ENCODE data around the gene PLPP7.
A peak's percentile ranks its signal among the peaks of the same experiment; 100 is the strongest.
"Not testable (repeated sequence)": the region's sequence is repeated elsewhere in the genome, so short reads cannot be mapped to it uniquely, and the experiment has no call there.

PLPP7 gene

GRCh38 chr9:131289301-131290035 lies at the start of gene PLPP7:
Gene PLPP7 (plus strand): TSS chr9:131289723. CDS start chr9:131289998, 275 bp downstream.
- no peak for DNase-seq

DNA sequence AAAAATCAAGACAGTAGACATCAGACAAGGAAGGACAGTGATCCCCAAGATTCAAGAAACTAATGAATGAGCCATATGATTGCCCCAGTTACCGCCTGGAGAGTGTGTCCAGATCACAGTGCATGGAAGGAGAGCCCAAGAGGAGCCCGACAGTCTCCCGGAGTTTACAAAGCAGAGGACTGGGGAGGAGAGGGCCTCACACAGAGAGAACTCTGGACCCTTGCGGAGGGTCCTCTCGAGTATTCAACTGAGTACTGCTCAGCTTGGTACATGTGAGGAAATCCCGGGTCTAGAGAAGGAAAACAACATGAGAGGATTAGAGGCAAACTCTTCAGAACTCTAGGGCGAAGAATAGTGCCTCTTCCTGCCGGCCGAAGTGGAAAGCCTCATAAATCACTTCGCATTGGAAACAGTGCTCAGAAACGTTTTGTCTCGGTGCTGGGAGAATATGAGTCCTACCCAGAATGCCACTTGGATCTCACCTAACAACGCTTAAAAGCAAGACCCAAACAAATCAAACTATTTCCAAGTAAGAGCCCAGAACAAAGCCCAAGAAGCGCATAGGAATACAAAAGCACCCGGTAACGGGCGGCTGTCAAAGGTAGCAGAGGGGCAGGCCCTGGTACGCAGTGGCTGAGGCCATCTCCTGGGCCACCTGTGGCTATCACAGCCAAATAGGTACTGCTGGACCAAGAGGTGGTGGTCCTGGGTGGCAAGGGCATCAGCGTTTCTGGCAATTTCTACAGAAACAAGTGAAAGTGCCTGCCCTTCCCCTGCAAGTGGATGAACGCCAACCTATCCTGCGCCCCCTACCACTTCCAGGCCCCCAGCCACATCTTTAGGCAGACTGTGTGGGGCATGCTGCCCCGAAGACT lies 49.2 kb upstream of the PLPP7 start:
- no peak for DNase-seq

DNA sequence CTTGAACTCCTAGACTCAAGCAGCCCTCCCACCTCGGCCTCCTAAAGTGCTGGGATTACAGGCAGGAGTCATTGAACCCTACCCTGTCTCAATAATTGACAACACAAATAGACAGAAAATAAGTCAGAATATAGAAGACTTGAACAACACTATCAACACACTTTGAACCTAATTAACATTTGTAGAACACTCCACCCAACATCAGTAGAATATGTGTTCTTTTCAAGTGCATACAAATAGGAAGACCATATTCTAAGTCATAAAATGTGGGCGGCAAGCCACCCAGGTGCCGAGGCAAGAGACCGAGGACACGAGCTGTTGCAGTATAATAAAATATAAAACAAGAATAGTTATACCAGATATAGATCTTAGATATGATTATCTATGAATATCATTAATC lies 45.2 kb upstream of the PLPP7 start:
- DNase-seq, result not testable (repeated sequence)

- DNase-seq, result no peak
Observed at GRCh38 chr9:131246618-131247017, 42.9 kb upstream of the PLPP7 start.

- DNase-seq, result no peak
Observed at GRCh38 chr9:131252120-131252519, 37.4 kb upstream of the PLPP7 start.

- DNase-seq, result no peak
Observed at GRCh38 chr9:131253891-131254491, 35.5 kb upstream of the PLPP7 start.

- DNase-seq, result no peak
Observed at GRCh38 chr9:131254626-131255025, 34.9 kb upstream of the PLPP7 start.

DNA sequence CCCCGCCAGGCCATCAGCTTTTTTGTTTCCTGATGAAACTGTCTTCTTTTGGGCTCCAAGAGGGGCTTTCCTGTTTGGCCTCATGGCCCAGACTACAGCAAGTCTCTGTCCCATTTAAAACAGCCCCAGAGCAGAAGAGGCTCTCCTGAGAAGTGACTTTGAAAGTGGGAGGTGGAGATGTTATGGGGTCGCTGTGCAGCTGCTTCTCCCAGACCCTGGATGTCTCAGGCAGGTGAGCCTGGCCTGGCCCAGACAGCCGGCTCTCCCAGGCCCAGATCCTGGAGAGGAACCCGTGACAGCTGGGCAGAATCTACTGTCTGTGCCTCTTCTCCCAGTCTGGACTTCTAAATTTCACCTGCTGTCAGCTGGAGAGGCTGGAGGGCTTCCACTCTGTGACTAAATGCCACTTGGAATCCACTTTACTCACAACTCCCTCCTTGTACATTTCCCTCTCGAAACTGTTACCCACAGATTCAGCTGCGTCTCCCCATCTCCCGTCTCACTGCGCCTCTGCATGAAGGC lies 33.8 kb upstream of the PLPP7 start:
- DNase-seq, result no peak

DNA sequence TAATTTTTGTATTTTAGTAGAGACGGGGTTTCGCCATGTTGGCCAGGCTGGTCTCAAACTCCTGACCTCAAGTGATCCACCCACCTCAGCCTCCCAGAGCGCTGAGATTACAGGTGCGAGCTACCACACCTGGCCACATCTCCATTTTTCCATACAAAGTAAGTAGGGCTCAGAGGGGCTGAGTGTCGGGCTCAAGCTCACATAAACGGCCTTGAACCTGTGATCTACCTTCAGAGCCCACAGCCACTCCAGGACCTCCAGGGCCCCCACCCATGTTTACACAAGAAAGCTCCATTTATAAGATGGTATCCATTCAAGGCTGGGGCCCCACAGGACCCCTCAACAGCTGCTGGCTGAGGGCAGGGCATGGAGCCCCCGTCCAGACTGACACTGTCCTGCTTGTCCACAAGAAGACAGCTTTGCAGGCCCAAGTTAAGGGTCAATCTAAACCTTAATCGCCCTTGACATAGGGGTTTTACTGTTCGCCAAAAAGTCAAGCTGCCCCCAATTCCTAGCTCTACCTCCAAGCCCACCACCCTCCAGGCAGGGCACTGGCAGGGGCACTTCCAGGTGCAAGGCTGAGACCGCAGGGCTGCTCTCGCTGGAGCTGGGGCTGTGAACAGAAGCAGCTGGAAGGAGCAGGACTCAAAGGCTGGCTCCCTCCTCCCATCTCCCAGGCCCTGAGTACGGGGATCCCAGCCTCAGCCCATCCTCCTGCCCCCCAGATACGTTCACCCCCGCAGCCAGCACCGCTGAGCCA lies 32.1 kb upstream of the PLPP7 start:
- no peak for DNase-seq

- no peak for DNase-seq
Observed at GRCh38 chr9:131258186-131258585, 31.3 kb upstream of the PLPP7 start.

- DNase-seq, result no peak
Observed at GRCh38 chr9:131258698-131259431, 30.7 kb upstream of the PLPP7 start.

DNA sequence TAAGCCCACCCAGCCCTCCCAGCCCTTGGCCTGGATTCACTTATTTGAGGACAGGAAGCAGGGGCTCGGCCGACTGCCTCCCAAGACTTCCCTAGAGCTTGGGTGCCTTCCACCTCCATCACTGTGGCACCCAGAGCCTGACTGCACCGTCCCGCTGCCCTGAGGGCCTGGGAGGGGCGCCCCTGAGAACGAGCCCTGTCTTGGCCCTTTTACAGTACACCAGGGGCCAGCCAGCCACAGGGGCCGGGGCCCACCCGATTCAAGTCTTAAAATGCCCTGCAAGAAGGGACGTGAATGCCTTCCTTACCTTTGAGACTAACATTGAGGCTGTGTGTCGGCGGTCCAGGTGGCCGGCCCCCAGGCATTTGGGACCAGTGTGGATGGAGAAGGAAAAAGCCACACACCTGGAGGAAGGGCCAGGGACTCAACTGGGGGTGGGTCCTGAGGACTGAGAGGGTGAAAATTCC lies 30.1 kb upstream of the PLPP7 start:
- no peak for DNase-seq

DNA sequence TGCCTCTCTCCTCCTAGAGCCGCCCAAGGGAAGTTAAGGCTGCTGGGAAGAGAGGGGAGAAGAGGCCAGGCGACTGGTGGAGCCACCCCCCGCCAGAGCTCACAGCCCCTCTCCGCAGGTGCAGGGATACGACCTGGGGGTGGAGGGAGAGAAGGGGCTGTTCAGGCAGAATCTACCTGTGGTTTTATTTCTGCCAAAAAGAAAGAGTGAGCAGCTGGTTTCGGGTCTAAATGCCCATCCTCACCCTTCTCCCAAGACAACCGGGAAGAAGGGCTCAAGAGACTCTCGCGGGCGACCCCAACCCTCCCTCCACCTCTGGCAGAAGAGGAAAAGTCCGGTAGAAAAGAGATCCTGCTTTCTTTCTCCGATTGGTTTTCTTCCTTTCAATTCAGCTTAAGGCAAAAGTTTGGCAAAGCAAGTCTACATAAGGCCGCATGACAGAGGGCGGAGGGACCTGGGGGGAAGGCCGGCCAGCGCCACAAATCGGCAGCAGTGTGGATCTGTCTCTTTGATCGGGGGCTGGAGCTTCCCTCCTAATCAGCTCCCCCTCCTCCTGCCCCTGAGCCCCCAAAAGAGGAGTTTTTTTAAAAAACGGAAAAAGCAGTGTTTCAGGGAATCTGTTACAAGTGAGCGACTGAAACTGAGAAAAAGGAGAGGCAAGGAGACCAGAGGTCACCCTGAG lies 29.5 kb upstream of the PLPP7 start:
- no peak for DNase-seq

DNA sequence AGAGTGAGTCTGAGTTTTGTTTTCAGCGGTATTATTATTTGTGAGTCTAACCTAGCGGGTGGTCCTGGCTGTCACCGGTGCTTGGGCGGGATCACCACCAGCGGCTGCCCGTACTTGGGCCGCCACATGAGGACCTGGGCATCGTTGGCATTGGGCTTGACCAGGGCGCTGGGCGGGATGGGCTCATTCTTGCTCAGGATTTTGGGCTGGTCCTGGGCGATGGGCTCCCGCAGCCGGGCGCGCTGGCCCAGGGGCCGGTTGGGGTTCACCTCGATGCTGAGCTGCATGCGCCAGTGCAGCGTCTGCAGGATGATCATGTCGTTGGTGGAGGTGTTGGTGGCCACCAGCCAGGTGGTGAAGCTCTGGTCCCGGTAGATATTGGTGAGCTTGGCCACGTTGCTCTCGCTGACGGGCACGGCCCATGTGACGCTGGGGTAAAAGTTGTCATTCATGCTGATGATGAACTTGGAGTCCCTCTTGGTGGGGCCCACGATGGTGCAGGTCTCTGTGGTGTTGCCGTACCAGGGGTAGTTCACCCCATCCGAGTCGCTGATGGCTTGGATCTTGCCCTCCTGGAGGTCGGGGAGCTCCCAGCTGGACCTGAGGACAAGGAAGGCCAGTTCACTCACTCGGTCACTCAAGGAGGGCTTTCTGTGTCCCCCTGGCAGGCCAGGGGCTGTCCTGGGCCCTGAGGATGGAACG lies 28.6 kb upstream of the PLPP7 start:
- no peak for DNase-seq

DNA sequence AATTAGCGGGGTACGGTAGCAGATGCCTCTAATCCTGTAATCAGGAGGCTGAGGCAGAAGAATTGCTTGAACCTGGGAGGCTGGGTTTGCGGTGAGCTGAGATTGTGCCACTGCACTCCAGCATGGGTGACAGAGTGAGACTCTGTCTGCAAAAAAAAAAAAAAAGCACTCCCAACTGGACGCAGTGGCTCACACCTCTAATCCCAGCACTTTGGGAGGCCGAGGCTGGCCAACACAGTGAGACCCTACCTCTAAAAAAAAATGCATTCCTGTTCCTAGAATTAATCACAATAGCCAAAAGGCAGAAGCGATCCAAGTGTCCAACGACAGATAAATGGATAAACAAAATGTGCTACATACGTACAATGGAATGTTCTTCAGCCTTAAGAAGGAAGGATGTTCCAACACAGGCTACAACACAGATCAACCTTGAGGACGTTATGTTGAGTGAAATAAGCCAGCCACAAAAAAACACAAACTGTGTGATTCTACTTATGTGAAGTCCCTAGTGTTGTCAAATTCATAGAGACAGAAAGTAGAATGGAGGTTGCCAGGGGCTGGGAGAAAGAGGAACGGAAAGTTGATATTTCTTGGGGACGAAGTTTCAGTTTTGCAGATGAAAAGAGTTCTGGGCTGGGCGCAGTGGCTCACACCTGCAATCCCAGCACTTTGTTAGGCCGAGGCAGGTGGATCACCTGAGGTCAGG lies 27.0 kb upstream of the PLPP7 start:
- DNase-seq, result no peak

DNA sequence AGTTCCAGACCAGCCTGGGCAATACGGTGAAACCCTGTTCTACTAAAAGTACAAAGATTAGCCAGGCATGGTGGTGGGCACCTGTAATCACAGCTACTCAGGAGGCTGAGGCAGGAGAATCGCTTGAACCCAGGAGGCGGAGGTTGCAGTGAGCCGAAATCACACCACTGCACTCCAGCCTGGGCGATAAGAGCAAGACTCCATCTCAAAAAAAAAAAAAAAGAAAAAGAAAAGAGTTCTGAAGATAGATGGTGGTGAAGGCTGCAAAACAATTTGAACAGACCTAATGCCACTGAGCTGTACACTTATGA lies 26.5 kb upstream of the PLPP7 start:
- DNase-seq, result not testable (repeated sequence)

DNA sequence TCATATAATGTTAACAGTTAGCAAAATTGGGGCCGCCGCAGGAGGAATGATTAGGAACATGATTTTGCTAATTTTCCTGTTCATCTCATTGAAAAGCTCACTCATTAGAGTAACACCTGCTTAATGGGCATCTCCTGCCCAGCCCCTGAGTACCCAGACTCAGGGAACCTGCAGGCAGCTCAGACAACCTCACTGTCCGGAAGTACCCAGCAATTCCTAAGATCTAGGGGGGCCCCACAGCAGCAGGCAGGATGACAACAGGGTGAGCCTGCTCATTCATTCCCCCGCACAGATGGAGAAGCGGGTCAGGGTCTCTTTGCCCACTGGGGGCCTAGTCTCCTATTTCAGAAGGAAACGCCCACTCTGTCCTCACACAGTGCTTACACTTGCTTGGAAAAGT lies 25.8 kb upstream of the PLPP7 start:
- no peak for DNase-seq

GRCh38 chr9:131264231-131264630 lies 25.3 kb upstream of the PLPP7 start:
- DNase-seq, result peak; percentile 37

- DNase-seq, result peak; percentile 58
Observed at GRCh38 chr9:131266266-131267229, 23.0 kb upstream of the PLPP7 start.

Data from stimulated activated CD4-positive, alpha-beta T cell treated with anti-CD3 and anti-CD28 coated beads, Interleukin-4, amount 100 ng/mL, for 24 hours (primary cell).